ENCODE data around the gene IL21R.
"Not testable (repeated sequence)": the region's sequence is repeated elsewhere in the genome, so short reads cannot be mapped to it uniquely, and the experiment has no call there.

The IL21R gene

DNA sequence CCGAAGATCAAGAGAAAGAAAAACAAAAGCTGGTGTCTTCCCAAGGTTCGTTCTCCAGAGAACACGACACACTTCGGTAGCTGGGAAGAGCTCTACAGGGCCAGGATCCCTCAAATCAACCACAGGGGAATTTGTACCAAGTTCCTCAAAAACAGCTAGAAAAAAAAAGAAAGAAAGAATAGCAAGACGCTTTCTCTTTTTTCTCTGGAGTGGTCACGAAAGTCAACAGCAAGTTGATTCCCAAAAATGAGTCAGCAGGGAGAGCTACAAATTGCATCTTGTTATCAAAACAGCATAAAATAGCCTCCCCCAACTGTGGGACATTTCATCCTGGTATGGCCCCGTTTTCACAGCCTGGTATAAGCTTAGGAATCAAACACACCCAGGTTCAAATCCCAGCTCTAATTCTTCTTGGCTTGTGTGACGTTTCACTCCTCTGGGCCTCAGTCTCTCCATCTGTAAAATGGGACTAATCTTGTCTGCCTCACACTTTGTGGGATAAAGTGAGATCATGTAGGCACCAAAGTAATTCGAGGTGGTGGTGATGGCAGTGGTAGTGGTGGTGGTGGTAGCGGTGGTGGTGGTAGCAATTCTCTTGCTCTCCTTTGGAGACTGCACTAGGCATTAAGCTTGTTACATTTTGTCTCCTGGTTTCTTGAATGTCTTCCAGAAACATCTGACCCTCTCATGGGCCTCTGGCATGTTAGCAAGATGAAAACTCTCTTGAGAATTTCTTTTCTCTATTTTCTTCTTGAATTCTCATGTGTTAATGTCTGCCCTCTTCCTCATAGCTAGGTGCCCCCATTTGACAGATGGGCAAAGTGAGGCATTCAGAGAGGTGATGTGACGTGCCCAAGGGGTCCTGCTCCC is 988 bp upstream of the IL21R start:
- no peak for DNase-seq (ENCODE audit: low read depth in 2 of 2)

DNA sequence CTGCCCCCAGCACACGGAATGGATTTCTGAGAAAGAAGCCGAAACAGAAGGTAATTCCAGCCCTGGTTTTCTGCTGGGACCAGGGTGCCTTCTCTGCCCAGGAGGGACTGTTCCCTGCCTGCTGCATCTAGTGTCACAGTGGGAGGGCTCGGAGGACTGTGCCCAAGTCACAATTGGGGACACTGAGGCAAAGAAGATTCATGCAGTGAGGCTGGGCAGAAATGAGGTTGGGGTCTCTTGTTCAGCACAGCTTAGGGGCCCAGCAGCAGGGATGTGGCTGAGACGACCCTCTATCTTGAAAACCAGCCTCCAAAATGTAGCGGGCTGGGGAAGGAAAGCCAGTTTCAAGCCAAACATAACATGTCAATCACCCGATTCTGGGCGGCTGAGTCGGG is 592 bp downstream of the IL21R start:
- DNase-seq (ENCODE audit: low read depth in 2 of 2) = no peak

GRCh38 chr16:27402964-27403600 is 1.1 kb downstream of the IL21R start:
- DNase-seq (ENCODE audit: low read depth in 2 of 2) = no peak

- DNase-seq (ENCODE audit: low read depth in 2 of 2) = no peak
Observed at GRCh38 chr16:27403601-27403992, 1.6 kb downstream of the IL21R start.

GRCh38 chr16:27404163-27404823 is 2.3 kb downstream of the IL21R start:
- DNase-seq (ENCODE audit: low read depth in 2 of 2) = no peak

GRCh38 chr16:27405546-27406451 is 3.8 kb downstream of the IL21R start:
- no peak for DNase-seq (ENCODE audit: low read depth in 2 of 2)

GRCh38 chr16:27406511-27407128 is 4.6 kb downstream of the IL21R start:
- DNase-seq (ENCODE audit: low read depth in 2 of 2) = no peak

DNA sequence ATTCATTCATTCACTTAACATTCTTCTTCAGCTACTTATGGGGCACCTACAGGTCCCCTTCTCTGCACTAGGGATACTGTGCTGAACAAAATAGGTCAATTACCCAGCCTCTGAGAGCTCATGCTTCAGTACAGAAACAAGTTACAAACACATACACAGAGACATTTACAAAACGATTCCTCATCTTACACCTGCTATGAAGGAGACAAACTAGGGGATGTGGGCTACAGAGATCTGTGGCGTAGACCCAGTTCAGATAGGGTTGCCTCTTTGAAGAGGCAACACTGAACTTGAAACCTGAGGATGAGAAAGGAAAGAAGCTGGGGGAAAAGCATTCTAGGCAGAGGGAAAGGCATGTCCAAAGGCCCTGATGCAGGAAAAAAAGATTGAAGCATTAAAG is 5.2 kb downstream of the IL21R start:
- DNase-seq (ENCODE audit: low read depth in 2 of 2) = no peak

GRCh38 chr16:27408012-27408601 is 6.1 kb downstream of the IL21R start:
- no peak for DNase-seq (ENCODE audit: low read depth in 2 of 2)

GRCh38 chr16:27408602-27409031 is 6.6 kb downstream of the IL21R start:
- no peak for DNase-seq (ENCODE audit: low read depth in 2 of 2)

GRCh38 chr16:27409958-27410357 is 8.0 kb downstream of the IL21R start:
- DNase-seq (ENCODE audit: low read depth in 2 of 2) = not testable (repeated sequence)

GRCh38 chr16:27410761-27411160 is 8.8 kb downstream of the IL21R start:
- no peak for DNase-seq (ENCODE audit: low read depth in 2 of 2)

- no peak for DNase-seq (ENCODE audit: low read depth in 2 of 2)
Observed at GRCh38 chr16:27413956-27414355, 12.0 kb downstream of the IL21R start.

GRCh38 chr16:27414788-27415431 is 12.9 kb downstream of the IL21R start:
- DNase-seq (ENCODE audit: low read depth in 2 of 2) = no peak

DNA sequence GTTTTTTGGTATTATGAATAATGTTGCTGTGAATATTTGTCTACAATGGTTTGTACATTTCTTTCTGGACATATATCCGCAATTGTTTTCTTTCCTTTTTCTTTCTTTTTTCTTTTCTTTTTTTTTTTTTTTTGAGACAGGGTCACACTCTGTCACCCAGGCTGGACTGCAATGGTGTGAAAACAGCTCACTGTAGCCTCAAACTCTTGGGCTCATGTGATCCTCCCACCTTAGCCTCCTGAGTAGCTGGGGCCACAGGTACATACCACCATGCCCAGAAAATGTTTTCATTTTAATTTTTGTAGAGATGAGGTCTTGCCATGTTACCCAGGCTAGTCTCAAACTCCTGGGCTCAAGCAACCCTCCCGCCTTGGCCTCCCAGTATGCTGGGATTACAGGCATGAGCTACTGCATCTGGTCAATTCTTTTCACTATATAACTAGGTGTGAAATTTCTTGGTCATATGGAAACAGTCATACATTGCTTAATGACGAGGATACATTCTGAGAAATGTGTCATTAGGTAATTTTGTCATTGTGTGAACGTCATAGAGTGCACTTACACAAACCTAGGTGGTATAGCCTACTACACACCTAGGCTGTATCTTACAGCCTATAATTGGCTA is 15.2 kb downstream of the IL21R start:
- no peak for DNase-seq (ENCODE audit: low read depth in 2 of 2)

GRCh38 chr16:27421961-27422740 is 20.2 kb downstream of the IL21R start:
- no peak for DNase-seq (ENCODE audit: low read depth in 2 of 2)

- DNase-seq (ENCODE audit: low read depth in 2 of 2) = no peak
Observed at GRCh38 chr16:27424772-27425498, 23.0 kb downstream of the IL21R start.

GRCh38 chr16:27425961-27426360 is 24.0 kb downstream of the IL21R start:
- no peak for DNase-seq (ENCODE audit: low read depth in 2 of 2)
